DOHH2 (cell line): ENCODE results near the gene RPA1.
A peak's percentile ranks its signal among the peaks of the same experiment; 100 is the strongest.

Experiments
- H3F3A ChIP-seq: fragments of 200-600 bp; sonication (generic), shearing (Covaris generic); 2 replicates; pipeline ENCODE4 v1.6.0; 2016; ENCODE audit warnings: antibody characterized with exemption, mild to moderate bottlenecking; ENCODE audit not compliant: control insufficient read depth, insufficient read depth
- H3K27ac ChIP-seq: fragments of 200-600 bp; sonication (generic); 2 replicates; pipeline ENCODE4 v1.5.1; 2014; ENCODE audit warnings: low read depth, mild to moderate bottlenecking, low read length, moderate library complexity
- H3K27me3 ChIP-seq: fragments of 200-600 bp; sonication (generic); 2 replicates; pipeline ENCODE4 v1.6.1; 2014; ENCODE audit warnings: mild to moderate bottlenecking, low read length, mixed read lengths; ENCODE audit not compliant: control insufficient read depth
- H3K36me3 ChIP-seq: fragments of 200-600 bp; sonication (generic); 2 replicates; pipeline ENCODE4 v1.6.1; 2014; ENCODE audit warnings: mild to moderate bottlenecking, low read length, moderate library complexity, mixed read lengths; ENCODE audit not compliant: control insufficient read depth
- H3K4me1 ChIP-seq: fragments of 200-600 bp; sonication (generic); 2 replicates; pipeline ENCODE4 v1.6.1; 2014; ENCODE audit warnings: mild to moderate bottlenecking, low read length, mixed read lengths; ENCODE audit not compliant: control insufficient read depth
- H3K4me2 ChIP-seq: fragments of 200-600 bp; sonication (generic); 2 replicates; pipeline ENCODE4 v1.6.0; 2014; ENCODE audit warnings: mild to moderate bottlenecking, low read length, moderate library complexity
- H3K4me3 ChIP-seq: fragments of 200-600 bp; sonication (generic); 2 replicates; pipeline ENCODE4 v1.5.1; 2014; ENCODE audit warnings: mild to moderate bottlenecking, low read length, mixed read lengths
- H3K79me2 ChIP-seq: fragments of 200-600 bp; sonication (generic); 2 replicates; pipeline ENCODE4 v1.6.1; 2014; ENCODE audit warnings: mild to moderate bottlenecking, low read length, mixed read lengths; ENCODE audit not compliant: control insufficient read depth
- H3K9me2 ChIP-seq: fragments of 200-600 bp; sonication (generic); replicated peaks from 2 replicates; pipeline ENCODE4 v1.6.1; 2014; ENCODE audit warnings: mild to moderate bottlenecking, low read length, mixed read lengths; ENCODE audit not compliant: control insufficient read depth
- H3K9me3 ChIP-seq: fragments of 200-600 bp; sonication (generic); 2 replicates; pipeline ENCODE4 v1.6.1; 2014; ENCODE audit warnings: antibody characterized with exemption, low read length, mixed read lengths; ENCODE audit not compliant: control insufficient read depth, insufficient read depth
- H4K20me1 ChIP-seq: fragments of 200-600 bp; sonication (generic); 2 replicates; pipeline ENCODE4 v1.6.0; 2014; ENCODE audit warnings: low read depth, mild to moderate bottlenecking, antibody characterized with exemption, low read length, moderate library complexity; ENCODE audit not compliant: control insufficient read depth, insufficient read depth
- EZH2phosphoT487 ChIP-seq: fragments of 200-600 bp; sonication (generic); IDR thresholded peaks from 2 replicates; pipeline ENCODE4 v1.6.1; 2017; ENCODE audit warnings: borderline replicate concordance, mild to moderate bottlenecking, antibody characterized with exemption, low read length, moderate library complexity, mixed read lengths
- TF ChIP-seq, protein P1 (sequence below): fragments of 200-600 bp; sonication (generic); IDR thresholded peaks from one replicate; pipeline ENCODE4 v1.5.1; 2014; ENCODE audit warnings: antibody characterized with exemption, mild to moderate bottlenecking, low read depth, low read length; ENCODE audit not compliant: poor library complexity, severe bottlenecking

The RPA1 gene

GRCh38 chr17:1907216-1907631, 77.4 kb downstream of the RPA1 start:
- peaks cover 19% of the 10 kb centered on the region for H3K27me3 ChIP-seq

DNA sequence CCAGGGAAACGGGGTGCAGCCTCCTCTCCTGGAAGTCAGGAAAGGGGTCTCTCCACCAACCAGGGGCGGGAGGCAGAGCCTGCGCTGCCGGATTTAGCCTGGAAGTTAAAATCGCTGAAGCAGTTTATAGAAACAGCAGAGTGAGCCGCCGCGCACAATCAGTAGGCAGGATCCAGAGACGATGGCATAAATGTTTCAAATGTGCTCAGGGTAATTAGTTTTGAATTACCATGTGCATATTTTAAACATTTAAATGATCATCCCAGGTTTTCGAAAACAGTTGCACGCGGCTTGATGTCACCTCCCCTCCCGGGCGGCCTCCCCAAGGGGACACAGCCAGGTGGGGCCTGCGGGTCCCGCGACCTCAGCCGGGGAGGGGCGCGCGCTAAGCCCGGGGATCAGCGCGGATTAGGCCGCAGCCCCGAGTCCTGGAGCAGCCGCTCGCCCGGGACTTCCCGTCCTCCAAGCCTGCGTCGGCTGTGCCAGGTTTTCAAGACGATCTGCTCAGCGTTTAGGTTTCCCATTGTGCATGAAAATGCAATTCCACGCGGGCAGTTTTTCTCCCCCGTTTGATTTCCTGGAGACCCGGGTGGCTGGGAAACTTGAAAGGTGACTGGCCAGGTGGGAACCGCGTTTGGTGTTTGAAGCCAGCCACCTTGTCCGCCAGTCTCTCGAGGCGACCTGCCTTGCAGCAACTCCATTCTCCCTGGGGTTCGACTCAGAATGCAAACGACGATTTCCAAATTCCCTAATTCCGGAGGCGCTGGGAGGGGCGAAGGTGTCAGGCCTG, 78.3 kb downstream of the RPA1 start:
- Histone ChIP-seq H3K4me1 (peaks cover 45% of the 10 kb centered on the region), H3K27me3 (peaks cover 23% of the 10 kb centered on the region), H3K79me2 (no peaks in the 10 kb centered on the region), H3K9me2 (no peaks in the 10 kb centered on the region), H3K9me3 (no peaks in the 10 kb centered on the region), H4K20me1 (no peaks in the 10 kb centered on the region), H3K4me3 (peak overlapping the region; percentile 39), H3K27ac (no peak overlapping the region), H3F3A (peaks cover 6% of the 10 kb centered on the region; the same call in 1 of the 2 replicates), H3K4me2 (peak overlapping the region; percentile 61), H3K36me3 (no peaks in the 10 kb centered on the region)
- no peak for TF ChIP-seq EZH2phosphoT487
- TF ChIP-seq, protein P1, sequence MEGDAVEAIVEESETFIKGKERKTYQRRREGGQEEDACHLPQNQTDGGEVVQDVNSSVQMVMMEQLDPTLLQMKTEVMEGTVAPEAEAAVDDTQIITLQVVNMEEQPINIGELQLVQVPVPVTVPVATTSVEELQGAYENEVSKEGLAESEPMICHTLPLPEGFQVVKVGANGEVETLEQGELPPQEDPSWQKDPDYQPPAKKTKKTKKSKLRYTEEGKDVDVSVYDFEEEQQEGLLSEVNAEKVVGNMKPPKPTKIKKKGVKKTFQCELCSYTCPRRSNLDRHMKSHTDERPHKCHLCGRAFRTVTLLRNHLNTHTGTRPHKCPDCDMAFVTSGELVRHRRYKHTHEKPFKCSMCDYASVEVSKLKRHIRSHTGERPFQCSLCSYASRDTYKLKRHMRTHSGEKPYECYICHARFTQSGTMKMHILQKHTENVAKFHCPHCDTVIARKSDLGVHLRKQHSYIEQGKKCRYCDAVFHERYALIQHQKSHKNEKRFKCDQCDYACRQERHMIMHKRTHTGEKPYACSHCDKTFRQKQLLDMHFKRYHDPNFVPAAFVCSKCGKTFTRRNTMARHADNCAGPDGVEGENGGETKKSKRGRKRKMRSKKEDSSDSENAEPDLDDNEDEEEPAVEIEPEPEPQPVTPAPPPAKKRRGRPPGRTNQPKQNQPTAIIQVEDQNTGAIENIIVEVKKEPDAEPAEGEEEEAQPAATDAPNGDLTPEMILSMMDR, result no peak

More at GRCh38 chr17:1907216-1907631, 77.4 kb downstream of the RPA1 start:
- Histone ChIP-seq H3K9me3 (no peaks in the 10 kb centered on the region), H3K4me1 (peaks cover 46% of the 10 kb centered on the region), H3F3A (peaks cover 8% of the 10 kb centered on the region), H3K36me3 (no peaks in the 10 kb centered on the region), H3K27ac (no peak overlapping the region), H3K4me3 (no peak overlapping the region), H3K4me2 (no peak overlapping the region), H4K20me1 (no peaks in the 10 kb centered on the region), H3K79me2 (no peaks in the 10 kb centered on the region), H3K9me2 (no peaks in the 10 kb centered on the region)
- TF ChIP-seq, protein P1, result no peak
- TF ChIP-seq EZH2phosphoT487, result no peak

DNA sequence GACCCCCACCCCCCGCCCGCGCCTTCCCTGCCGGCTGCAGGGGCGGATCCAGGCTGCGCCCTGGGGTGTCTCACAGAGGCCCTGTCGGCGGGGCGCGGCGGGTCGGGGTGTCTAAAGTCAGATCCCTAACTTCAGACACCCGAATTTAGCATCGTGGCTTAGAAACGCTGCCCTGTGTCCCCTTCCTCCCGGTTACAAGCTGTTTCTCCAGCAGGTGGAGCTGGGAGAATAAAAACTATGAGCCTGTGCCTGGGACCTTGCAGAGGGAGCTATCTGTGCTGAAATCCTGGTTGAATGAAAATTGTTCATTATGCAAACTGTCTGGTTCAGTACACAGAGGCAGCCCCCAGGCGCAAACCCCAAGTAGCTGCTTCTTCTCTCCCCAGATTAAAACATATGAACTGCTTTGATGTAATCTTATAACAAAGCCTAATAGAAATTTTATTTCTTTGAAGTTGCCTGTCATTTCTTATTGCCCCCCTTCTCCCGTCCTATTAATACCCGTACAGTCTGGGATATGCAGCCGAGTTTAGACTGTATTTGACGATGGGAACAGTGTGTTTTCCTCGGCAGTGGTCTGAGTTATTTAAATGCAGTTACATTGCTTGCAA, 79.0 kb downstream of the RPA1 start:
- Histone ChIP-seq H3K36me3 (no peaks in the 10 kb centered on the region), H3K4me2 (peak overlapping the region; percentile 61), H3K79me2 (no peaks in the 10 kb centered on the region), H4K20me1 (no peaks in the 10 kb centered on the region), H3K4me1 (peaks cover 38% of the 10 kb centered on the region), H3K27me3 (peaks cover 23% of the 10 kb centered on the region), H3K4me3 (peak overlapping the region; percentile 39), H3K9me2 (no peaks in the 10 kb centered on the region), H3K27ac (no peak overlapping the region), H3F3A (peaks cover 6% of the 10 kb centered on the region; the same call in 1 of the 2 replicates), H3K9me3 (no peaks in the 10 kb centered on the region)
- no peak for TF ChIP-seq EZH2phosphoT487
- TF ChIP-seq, protein P1, result peak; percentile 71
